WERI-Rb-1 (cell line): ENCODE results near the gene SYT8.
"Not testable (repeated sequence)": the region's sequence is repeated elsewhere in the genome, so short reads cannot be mapped to it uniquely, and the experiment has no call there.

Experiments
- DNase-seq: peaks from one replicate; pipeline ENCODE4 v3.0.0-alpha.2; 2020
- H3K27ac ChIP-seq: fragments of 250-450 bp; sonication (Bioruptor Pico); 2 replicates; pipeline ENCODE4 v1.5.1; 2020; ENCODE audit warnings: mild to moderate bottlenecking, moderate library complexity
- H3K27me3 ChIP-seq: fragments of 250-450 bp; sonication (Bioruptor Pico); 2 replicates; pipeline ENCODE4 v1.5.1; 2021; ENCODE audit warnings: mild to moderate bottlenecking, low read depth, moderate library complexity; ENCODE audit not compliant: insufficient read depth, severe bottlenecking
- H3K36me3 ChIP-seq: fragments of 250-450 bp; sonication (Bioruptor Pico); 2 replicates; pipeline ENCODE4 v1.5.1; 2020; ENCODE audit warnings: mild to moderate bottlenecking, moderate library complexity
- H3K4me3 ChIP-seq: 2 replicates; pipeline ENCODE4 v1.5.1; 2011; ENCODE audit warnings: low read depth, mild to moderate bottlenecking, control low read depth, low read length
- H3K9me3 ChIP-seq: fragments of 250-450 bp; sonication (Bioruptor Pico); 2 replicates; pipeline ENCODE4 v1.5.1; 2021; ENCODE audit warnings: mild to moderate bottlenecking, moderate library complexity; ENCODE audit not compliant: severe bottlenecking
- TF ChIP-seq, protein P1 (sequence below): IDR thresholded peaks from 2 replicates; pipeline ENCODE4 v1.5.1; 2011; ENCODE audit warnings: low read depth, mild to moderate bottlenecking, control low read depth, inconsistent platforms, low read length

SYT8 gene

DNA sequence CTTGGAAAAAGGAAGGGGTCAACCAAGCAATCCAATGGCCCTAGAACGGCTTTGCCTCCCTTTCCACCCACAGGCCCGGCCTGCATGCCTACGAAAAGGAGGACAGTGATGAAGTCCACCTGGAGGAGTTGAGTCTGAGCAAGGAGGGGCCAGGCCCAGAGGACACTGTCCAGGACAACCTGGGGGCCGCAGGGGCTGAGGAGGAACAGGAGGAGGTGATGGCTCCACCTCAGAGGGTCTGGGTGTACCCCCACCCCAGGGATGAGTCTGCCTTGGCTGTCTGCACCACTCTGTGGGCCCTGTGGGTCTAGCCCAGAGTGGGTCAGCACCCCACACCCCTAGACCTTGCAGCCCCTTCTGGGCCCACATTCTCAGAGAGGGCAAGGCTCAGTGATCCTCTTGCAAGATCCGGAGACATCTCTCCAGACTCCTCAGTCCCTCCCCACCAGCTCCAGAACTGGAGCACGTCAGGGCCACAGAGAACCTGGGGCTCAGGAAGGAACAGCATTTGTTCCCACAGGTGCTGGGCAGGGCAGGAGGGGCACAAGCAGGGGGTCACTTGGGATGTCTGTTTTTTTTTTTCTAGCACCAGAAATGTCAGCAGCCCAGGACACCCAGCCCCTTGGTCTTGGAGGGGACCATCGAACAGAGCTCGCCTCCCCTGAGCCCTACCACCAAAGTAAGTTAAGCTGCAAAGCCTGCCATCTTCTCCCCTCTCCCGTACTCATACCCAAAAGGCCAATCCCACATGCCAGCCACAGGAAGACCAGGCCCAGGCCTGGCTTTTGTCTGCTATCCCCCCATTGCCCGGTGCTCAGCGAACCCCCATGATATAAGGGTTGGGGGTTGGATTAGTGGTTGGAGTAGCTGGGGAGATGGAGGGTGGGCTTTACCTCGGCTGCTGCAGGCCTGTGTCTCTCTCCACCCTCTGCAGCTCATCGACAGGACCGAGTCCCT, 48.8 kb downstream of the SYT8 start:
- H3K4me3 ChIP-seq: no peak overlapping the region
- TF ChIP-seq, protein P1, sequence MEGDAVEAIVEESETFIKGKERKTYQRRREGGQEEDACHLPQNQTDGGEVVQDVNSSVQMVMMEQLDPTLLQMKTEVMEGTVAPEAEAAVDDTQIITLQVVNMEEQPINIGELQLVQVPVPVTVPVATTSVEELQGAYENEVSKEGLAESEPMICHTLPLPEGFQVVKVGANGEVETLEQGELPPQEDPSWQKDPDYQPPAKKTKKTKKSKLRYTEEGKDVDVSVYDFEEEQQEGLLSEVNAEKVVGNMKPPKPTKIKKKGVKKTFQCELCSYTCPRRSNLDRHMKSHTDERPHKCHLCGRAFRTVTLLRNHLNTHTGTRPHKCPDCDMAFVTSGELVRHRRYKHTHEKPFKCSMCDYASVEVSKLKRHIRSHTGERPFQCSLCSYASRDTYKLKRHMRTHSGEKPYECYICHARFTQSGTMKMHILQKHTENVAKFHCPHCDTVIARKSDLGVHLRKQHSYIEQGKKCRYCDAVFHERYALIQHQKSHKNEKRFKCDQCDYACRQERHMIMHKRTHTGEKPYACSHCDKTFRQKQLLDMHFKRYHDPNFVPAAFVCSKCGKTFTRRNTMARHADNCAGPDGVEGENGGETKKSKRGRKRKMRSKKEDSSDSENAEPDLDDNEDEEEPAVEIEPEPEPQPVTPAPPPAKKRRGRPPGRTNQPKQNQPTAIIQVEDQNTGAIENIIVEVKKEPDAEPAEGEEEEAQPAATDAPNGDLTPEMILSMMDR: no peak
- H3K27me3 ChIP-seq: peaks cover 89% of the 10 kb centered on the region
- H3K9me3 ChIP-seq: no peaks in the 10 kb centered on the region
- H3K36me3 ChIP-seq: no peaks in the 10 kb centered on the region
- no peak for DNase-seq
- no peak overlapping the region for H3K27ac ChIP-seq

DNA sequence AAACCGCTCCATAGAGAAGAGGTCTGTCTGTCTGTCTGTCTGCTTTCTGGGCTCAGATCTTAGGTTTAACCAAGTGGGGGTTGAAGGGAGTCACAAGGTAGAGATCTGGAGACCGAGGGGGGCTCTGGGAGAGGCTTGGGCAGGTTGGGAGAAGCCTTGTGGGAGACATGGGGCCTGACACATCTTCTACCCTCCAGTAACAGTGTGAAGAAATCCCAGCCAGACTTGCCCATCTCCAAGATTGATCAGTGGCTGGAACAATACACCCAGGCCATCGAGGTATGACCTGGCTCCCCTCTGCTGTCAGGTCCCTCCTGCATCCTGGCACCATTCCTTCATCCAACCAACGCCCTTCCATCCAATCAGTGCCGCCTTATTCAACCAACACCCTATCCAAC, 49.5 kb downstream of the SYT8 start:
- no peaks in the 10 kb centered on the region for H3K9me3 ChIP-seq

DNA sequence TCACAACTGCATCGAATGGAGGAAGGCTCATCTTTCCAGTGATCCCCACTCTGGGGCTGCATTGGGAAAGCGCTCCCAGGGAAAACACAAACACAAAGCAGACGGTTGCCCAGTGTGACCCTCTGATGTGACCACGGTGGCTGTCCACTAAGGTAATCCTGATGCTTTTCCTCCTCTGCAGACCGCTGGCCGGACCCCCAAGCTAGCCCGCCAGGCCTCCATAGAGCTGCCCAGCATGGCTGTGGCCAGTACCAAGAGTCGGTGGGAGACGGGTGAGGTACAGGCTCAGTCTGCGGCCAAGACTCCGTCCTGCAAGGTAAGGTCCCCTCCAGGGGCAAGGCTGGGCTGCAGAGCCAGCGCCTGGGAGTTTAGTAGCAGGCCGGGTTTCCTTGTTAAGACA, 51.8 kb downstream of the SYT8 start:
- H3K36me3 ChIP-seq, H3K27ac ChIP-seq, DNase-seq, H3K4me3 ChIP-seq, H3K9me3 ChIP-seq: not testable (repeated sequence)
- peaks cover 93% of the 10 kb centered on the region for H3K27me3 ChIP-seq

More for the DNA sequence above, 49.5 kb downstream of the SYT8 start:
- H3K36me3 ChIP-seq: no peaks in the 10 kb centered on the region
- H3K27me3 ChIP-seq: peaks cover 89% of the 10 kb centered on the region
- H3K4me3 ChIP-seq: no peak overlapping the region
- DNase-seq: no peak
- no peak overlapping the region for H3K27ac ChIP-seq
- TF ChIP-seq, protein P1: no peak
